ENCODE measurements around the gene TEX11. TPM values are rescaled to one million over a fixed set of nuclear protein-coding genes. Genes with fewer than 3 reads are reported as not detected.

The TEX11 gene
- total and polyA plus RNA-seq, 10 of the 15 experiments (the other 5 are each of a cell fraction or from before 2014, with no cell fraction given), result not detected

- Histone ChIP-seq H4K20me1 (ENCODE audit: control insufficient read depth, insufficient read depth) (no peaks in the 10 kb centered on the region), H3K4me3 (no peak overlapping the region), H3K27me3 (replicated peaks in 1 of 2; ENCODE audit: control insufficient read depth in 2 of 2, insufficient read depth in 2 of 2, low read length in 1 of 2) (no peaks in the 10 kb centered on the region), H3K27ac (ENCODE audit: control insufficient read depth, insufficient read depth) (no peak overlapping the region), H3K9ac (ENCODE audit: control insufficient read depth, insufficient read depth, low read length) (no peak overlapping the region), H3K36me3 (ENCODE audit: control insufficient read depth in 2 of 2, insufficient read depth in 2 of 2, low read length in 1 of 2) (no peaks in the 10 kb centered on the region), H3K4me1 (ENCODE audit: control insufficient read depth, insufficient read depth, low read length) (no peaks in the 10 kb centered on the region), H2AFZ (ENCODE audit: control insufficient read depth, low read depth, low read length) (no peak overlapping the region), H3K79me2 (ENCODE audit: control insufficient read depth, insufficient read depth, low read length) (no peaks in the 10 kb centered on the region), H3K9me3 (replicated peaks; ENCODE audit: control insufficient read depth, insufficient read depth, low read length) (no peaks in the 10 kb centered on the region; the same call in 2 of the 3 replicates), H3K4me2 (ENCODE audit: control insufficient read depth, insufficient read depth) (no peak overlapping the region)
- POLR2A ChIA-PET, result no interaction called here
- in situ Hi-C loops (cut with MboI), result no loop called here
- no peak for ATAC-seq
- intact Hi-C loops (cut with micrococcal nuclease; ENCODE audit: unreplicated experiment), result loop anchor here (10.0 kb wide), 1 partner anchor 62 kb away; no protein-coding TSS in a partner anchor
- CTCF ChIA-PET, result interaction anchor here (1.0 kb wide), 1 partner anchor 15 kb away, joined by 3 read pairs; no protein-coding TSS in a partner anchor
- no peak for FAIRE-seq
- SMC1A ChIA-PET (ENCODE audit: uncharacterized antibody, unreplicated experiment), result interaction anchor here (0.6 to 1.0 kb wide), 2 partner anchors 13 to 73 kb away, joined by 3 read pairs; no protein-coding TSS in a partner anchor
- RAD21 ChIA-PET (ENCODE audit: unreplicated experiment), result no interaction called here
- DNase-seq (ENCODE audit: low read depth, low spot score), result no peak
- no TSS peak for BruUV-seq (replicated peaks)
- WGBS (ENCODE audit: insufficient coverage, insufficient replicate concordance, low lambda C conversion rate, missing lambda C conversion rate), result 2% methylated on average over 3 of the region's 3 CpGs
- TF ChIP-seq FOS (IDR thresholded peaks at IDR 0.05; ENCODE audit: borderline replicate concordance, extremely low read depth, insufficient read length) (no peak), NFYB (IDR thresholded peaks at IDR 0.05; ENCODE audit: insufficient read depth, low read depth, low read length) (no peak), TCF3 (IDR thresholded peaks at IDR 0.05; ENCODE audit: borderline replicate concordance, insufficient read depth, low read depth, low read length) (no peak), TBL1XR1 (IDR thresholded peaks at IDR 0.05; ENCODE audit: low read depth, low read length) (no peak), SREBF2 (IDR thresholded peaks at IDR 0.05; ENCODE audit: low read length) (no peak), SIX5 (IDR thresholded peaks at IDR 0.05; ENCODE audit: low read depth, low read length, severe bottlenecking) (no peak), WRNIP1 (IDR thresholded peaks at IDR 0.05; ENCODE audit: borderline replicate concordance, low read depth, low read length) (no peak), KDM1A (IDR thresholded peaks at IDR 0.05; ENCODE audit: borderline replicate concordance) (no peak), SMAD1 (IDR thresholded peaks at IDR 0.05; ENCODE audit: low read depth, partially characterized antibody) (no peak), SRF (IDR thresholded peaks at IDR 0.05; ENCODE audit: low read depth in 2 of 2, low read length in 2 of 2) (no peak), MAX (IDR thresholded peaks at IDR 0.05; ENCODE audit: low read depth, low read length) (no peak), CBX3 (IDR thresholded peaks at IDR 0.05; ENCODE audit: borderline replicate concordance, low read depth) (no peak), RFX5 (IDR thresholded peaks at IDR 0.05; ENCODE audit: low read depth, low read length) (no peak), ZZZ3 (IDR thresholded peaks at IDR 0.05; ENCODE audit: control insufficient read depth, insufficient read length, low read depth) (no peak)
- TF ChIP-seq, protein P1, sequence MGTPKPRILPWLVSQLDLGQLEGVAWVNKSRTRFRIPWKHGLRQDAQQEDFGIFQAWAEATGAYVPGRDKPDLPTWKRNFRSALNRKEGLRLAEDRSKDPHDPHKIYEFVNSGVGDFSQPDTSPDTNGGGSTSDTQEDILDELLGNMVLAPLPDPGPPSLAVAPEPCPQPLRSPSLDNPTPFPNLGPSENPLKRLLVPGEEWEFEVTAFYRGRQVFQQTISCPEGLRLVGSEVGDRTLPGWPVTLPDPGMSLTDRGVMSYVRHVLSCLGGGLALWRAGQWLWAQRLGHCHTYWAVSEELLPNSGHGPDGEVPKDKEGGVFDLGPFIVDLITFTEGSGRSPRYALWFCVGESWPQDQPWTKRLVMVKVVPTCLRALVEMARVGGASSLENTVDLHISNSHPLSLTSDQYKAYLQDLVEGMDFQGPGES (IDR thresholded peaks at IDR 0.05), result no peak
- TF ChIP-seq, protein P2, sequence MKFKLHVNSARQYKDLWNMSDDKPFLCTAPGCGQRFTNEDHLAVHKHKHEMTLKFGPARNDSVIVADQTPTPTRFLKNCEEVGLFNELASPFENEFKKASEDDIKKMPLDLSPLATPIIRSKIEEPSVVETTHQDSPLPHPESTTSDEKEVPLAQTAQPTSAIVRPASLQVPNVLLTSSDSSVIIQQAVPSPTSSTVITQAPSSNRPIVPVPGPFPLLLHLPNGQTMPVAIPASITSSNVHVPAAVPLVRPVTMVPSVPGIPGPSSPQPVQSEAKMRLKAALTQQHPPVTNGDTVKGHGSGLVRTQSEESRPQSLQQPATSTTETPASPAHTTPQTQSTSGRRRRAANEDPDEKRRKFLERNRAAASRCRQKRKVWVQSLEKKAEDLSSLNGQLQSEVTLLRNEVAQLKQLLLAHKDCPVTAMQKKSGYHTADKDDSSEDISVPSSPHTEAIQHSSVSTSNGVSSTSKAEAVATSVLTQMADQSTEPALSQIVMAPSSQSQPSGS (IDR thresholded peaks at IDR 0.05; ENCODE audit: low read length), result no peak
Observed at GRCh38 chrX:70672326-70672725, 236.2 kb downstream of the TEX11 start.

Data from GM12878 (cell line).